HG03139 (cell line): ENCODE measurements around the gene DDHD1.
"Not testable (repeated sequence)": the region's sequence is repeated elsewhere in the genome, so short reads cannot be mapped to it uniquely, and the experiment has no call there.

Experiments used
- ATAC-seq: cut with Tn5 transposase; IDR thresholded peaks from one replicate; pipeline ENCODE4 v1.9.1; 2021; ENCODE audit not compliant: unreplicated experiment

The DDHD1 gene

GRCh38 chr14:53152184-53152886 is 788 bp downstream of the DDHD1 start:
- no peak for ATAC-seq

GRCh38 chr14:53151523-53152183 is 1.5 kb downstream of the DDHD1 start:
- no peak for ATAC-seq

- no peak for ATAC-seq
Observed at GRCh38 chr14:53149668-53150316, 3.3 kb downstream of the DDHD1 start.

GRCh38 chr14:53148671-53149070 is 4.5 kb downstream of the DDHD1 start:
- no peak for ATAC-seq

GRCh38 chr14:53147893-53148292 is 5.2 kb downstream of the DDHD1 start:
- no peak for ATAC-seq

GRCh38 chr14:53147208-53147607 is 5.9 kb downstream of the DDHD1 start:
- ATAC-seq, result peak; percentile 24

- ATAC-seq, result no peak
Observed at GRCh38 chr14:53146739-53147138, 6.4 kb downstream of the DDHD1 start.

GRCh38 chr14:53144244-53144643 is 8.9 kb downstream of the DDHD1 start:
- peak; percentile 58 for ATAC-seq

GRCh38 chr14:53140585-53140984 is 12.5 kb downstream of the DDHD1 start:
- no peak for ATAC-seq

- no peak for ATAC-seq
Observed at GRCh38 chr14:53137568-53138203, 15.4 kb downstream of the DDHD1 start.

GRCh38 chr14:53130491-53130890 is 22.6 kb downstream of the DDHD1 start:
- ATAC-seq, result not testable (repeated sequence)

GRCh38 chr14:53128303-53129028 is 24.7 kb downstream of the DDHD1 start:
- ATAC-seq, result no peak

- no peak for ATAC-seq
Observed at GRCh38 chr14:53127832-53128231, 25.3 kb downstream of the DDHD1 start.

GRCh38 chr14:53127151-53127550 is 26.0 kb downstream of the DDHD1 start:
- no peak for ATAC-seq

- no peak for ATAC-seq
Observed at GRCh38 chr14:53126731-53127130, 26.4 kb downstream of the DDHD1 start.

- ATAC-seq, result no peak
Observed at GRCh38 chr14:53124786-53125185, 28.3 kb downstream of the DDHD1 start.

- ATAC-seq, result not testable (repeated sequence)
Observed at GRCh38 chr14:53121419-53121818, 31.7 kb downstream of the DDHD1 start.

GRCh38 chr14:53117479-53117878 is 35.6 kb downstream of the DDHD1 start:
- ATAC-seq, result not testable (repeated sequence)

- no peak for ATAC-seq
Observed at GRCh38 chr14:53113989-53114388, 39.1 kb downstream of the DDHD1 start.

- ATAC-seq, result no peak
Observed at GRCh38 chr14:53110096-53110495, 43.0 kb downstream of the DDHD1 start.
